Bronchial epithelial cell (primary cell): ENCODE data around the gene PLOD3. TPM values are rescaled to one million over a fixed set of nuclear protein-coding genes. Genes with fewer than 3 reads are reported as not detected.

Experiments
- DNase-seq: peaks from one replicate; pipeline ENCODE4 v3.0.0-alpha.2; 2010; ENCODE audit warnings: low read depth
- FAIRE-seq: peaks from 2 replicates; lab custom pipeline; 2011; peaks lifted over from hg19 to GRCh38; lab: Jason Lieb, UNC
- H3K27me3 ChIP-seq: 2 replicates; pipeline ENCODE4 v1.5.1; 2011; ENCODE audit warnings: low read length; ENCODE audit not compliant: control insufficient read depth, insufficient read depth
- H3K36me3 ChIP-seq: 2 replicates; pipeline ENCODE4 v1.5.1; 2011; ENCODE audit warnings: low read length; ENCODE audit not compliant: control insufficient read depth, insufficient read depth
- H3K4me3 ChIP-seq: 2 replicates; pipeline ENCODE4 v1.5.1; 2011; ENCODE audit warnings: mild to moderate bottlenecking, low read depth, low read length, control low read depth
- total RNA-seq: library from RNA; depleted of rRNA; stranded (reverse); fragments of >200 nt; gene quantifications from 2 replicates; pipeline ENCODE4 v1.2.1, GENCODE V29; 2014
- TF ChIP-seq, protein P1 (sequence below): IDR thresholded peaks from 2 replicates; pipeline ENCODE4 v1.5.1; 2011; ENCODE audit warnings: mild to moderate bottlenecking, moderate library complexity, low read length, control low read depth, inconsistent platforms; ENCODE audit not compliant: insufficient read depth, severe bottlenecking

PLOD3 gene
- total RNA-seq, 1 donor from 2014 or later: 27.9 TPM

DNA sequence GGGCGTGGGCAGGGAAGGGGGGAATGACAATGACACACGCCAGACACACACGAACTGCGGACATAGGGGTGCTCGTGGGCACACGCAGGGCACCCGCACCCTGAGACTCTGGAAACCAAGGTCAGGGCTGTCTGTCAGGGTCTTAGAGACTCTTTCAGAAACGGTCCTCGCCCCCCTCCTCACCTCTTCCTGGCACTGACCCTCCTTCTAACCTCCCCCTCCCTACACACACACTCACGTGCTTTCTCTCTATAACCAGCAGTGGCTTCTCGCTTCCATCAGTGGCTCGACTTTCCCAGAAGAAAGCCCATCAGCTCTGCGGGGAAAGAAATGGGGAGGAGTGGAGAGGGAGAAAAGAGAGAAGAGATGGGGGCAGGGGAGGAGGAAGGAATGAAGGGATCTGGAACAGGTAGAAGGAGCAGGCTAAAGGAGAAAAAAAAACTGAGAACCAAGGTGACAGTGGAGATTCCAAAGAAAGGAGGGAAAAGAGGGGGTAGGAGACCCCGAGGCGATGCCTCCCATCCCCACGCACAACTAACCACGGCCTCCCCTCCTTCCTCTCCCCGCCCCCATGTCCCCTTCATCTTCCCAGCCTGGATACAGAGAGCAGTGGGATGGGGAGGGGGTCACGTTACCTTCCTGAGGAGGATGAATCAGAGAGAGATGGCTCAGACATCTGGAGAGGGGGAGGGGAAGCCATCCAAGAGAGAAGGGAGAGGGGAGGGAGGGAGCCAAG is 50.3 kb downstream of the PLOD3 start:
- DNase-seq (no peak), FAIRE-seq (no peak)
- Histone ChIP-seq H3K27me3 (peaks cover 36% of the 10 kb centered on the region), H3K36me3 (no peaks in the 10 kb centered on the region), H3K4me3 (no peak overlapping the region)
- TF ChIP-seq, protein P1, sequence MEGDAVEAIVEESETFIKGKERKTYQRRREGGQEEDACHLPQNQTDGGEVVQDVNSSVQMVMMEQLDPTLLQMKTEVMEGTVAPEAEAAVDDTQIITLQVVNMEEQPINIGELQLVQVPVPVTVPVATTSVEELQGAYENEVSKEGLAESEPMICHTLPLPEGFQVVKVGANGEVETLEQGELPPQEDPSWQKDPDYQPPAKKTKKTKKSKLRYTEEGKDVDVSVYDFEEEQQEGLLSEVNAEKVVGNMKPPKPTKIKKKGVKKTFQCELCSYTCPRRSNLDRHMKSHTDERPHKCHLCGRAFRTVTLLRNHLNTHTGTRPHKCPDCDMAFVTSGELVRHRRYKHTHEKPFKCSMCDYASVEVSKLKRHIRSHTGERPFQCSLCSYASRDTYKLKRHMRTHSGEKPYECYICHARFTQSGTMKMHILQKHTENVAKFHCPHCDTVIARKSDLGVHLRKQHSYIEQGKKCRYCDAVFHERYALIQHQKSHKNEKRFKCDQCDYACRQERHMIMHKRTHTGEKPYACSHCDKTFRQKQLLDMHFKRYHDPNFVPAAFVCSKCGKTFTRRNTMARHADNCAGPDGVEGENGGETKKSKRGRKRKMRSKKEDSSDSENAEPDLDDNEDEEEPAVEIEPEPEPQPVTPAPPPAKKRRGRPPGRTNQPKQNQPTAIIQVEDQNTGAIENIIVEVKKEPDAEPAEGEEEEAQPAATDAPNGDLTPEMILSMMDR: no peak

DNA sequence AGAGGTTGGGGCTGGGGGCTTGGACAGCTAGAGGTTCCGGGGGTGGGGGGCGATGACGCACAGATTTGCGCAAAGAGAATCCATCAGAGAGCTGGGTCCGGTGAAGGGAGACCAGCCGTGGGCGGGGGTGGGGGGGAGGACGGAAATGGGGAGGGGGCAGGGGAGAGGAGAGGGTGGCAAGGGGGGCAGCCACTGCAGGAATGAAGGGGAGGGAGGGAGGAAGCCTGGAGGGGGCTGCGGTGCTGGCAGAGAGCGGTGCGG is 50.8 kb downstream of the PLOD3 start:
- no peak for FAIRE-seq
- TF ChIP-seq, protein P1: no peak
- peaks cover 31% of the 10 kb centered on the region for H3K27me3 ChIP-seq
- no peak overlapping the region for H3K4me3 ChIP-seq
- no peaks in the 10 kb centered on the region for H3K36me3 ChIP-seq
- no peak for DNase-seq

DNA sequence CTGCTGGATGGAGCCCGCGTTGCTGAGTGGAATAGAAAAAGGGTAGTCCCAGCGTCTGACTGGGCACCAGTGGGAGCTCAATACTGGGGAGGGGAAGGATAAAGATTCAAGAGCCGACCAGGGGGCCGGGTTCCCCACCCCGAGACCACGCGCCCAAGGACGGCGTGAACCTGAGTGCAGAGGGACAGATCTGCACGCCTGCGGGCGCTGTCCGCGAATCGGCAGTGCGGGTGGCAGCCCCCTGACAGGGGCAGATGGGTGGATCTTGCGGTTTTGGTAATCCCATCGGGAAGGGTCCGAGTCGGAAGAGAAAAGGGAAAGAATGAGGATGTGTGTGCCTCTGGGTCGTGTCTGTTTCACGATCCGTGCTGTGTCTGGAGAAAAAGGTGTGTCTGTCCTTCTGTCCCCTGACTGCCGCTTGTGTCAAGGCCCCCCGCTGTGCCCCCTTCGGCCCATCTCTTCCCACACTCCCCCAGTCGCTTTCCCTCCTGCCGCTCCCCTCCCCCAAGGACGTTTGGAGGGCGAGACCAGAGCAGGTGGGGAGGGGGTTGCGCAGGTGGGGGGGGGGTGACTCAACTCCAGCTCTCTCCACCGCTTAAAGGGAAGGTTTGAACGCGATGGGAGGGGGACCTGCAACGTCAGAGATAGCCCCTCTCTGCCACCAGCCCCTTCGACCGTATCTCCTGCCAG is 51.3 kb downstream of the PLOD3 start:
- H3K27me3 ChIP-seq: peaks cover 26% of the 10 kb centered on the region
- FAIRE-seq (no peak), DNase-seq (no peak)
- no peak overlapping the region for H3K4me3 ChIP-seq
- no peaks in the 10 kb centered on the region for H3K36me3 ChIP-seq
- TF ChIP-seq, protein P1: no peak

DNA sequence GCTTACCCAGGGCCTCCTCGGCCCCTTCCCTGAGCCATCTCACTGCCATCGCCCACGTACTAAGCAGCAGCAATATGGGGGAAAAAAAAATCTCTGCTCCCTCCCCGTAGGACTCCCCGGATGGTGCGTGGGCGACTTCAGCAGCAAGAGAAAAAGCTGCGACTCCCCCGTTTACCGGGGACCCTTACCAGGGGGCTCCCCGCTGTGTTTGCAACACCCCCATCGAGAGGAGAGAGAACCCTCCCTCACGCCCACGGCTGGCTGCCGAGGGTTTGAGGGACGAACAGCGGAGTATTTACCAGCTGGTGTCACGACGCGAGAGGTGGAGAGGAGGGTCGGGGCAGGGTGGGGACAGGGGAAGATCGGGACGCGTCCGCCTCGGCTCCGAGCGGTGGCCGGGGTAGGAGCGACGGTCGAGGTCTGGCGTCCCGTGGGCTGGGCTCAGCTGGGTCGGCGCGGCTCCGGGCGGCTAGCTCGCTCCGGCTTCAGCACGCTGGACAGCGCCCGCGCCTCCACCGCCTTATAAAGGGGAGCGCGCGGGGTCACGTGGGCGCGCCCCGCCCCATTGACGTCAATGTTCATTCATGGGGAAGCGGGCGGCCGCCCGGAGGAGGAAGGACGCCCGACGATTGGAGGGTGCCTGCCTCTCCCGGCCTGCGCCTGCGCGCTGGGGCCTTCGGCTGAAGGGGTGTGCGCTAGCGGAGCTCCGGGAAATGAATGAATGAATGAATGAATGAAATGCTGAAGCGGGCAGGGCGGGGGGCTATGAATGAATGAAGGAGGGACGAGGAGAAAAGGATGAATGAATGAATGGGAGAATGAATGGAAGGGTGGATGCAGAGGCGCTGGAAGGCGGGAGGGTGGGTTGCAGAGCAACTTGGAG is 52.1 kb downstream of the PLOD3 start, which contains the start of gene VGF:
Gene VGF (minus strand): TSS at position 495 of the 883 bp plus-strand sequence. CDS start 726 bp downstream, outside the sequence.
- TF ChIP-seq, protein P1: no peak
- H3K36me3 ChIP-seq: peaks cover 1% of the 10 kb centered on the region
- H3K27me3 ChIP-seq: peaks cover 20% of the 10 kb centered on the region
- FAIRE-seq (no peak), DNase-seq (peak; percentile 70)
- H3K4me3 ChIP-seq: no peak within 1 kb of the TSS

DNA sequence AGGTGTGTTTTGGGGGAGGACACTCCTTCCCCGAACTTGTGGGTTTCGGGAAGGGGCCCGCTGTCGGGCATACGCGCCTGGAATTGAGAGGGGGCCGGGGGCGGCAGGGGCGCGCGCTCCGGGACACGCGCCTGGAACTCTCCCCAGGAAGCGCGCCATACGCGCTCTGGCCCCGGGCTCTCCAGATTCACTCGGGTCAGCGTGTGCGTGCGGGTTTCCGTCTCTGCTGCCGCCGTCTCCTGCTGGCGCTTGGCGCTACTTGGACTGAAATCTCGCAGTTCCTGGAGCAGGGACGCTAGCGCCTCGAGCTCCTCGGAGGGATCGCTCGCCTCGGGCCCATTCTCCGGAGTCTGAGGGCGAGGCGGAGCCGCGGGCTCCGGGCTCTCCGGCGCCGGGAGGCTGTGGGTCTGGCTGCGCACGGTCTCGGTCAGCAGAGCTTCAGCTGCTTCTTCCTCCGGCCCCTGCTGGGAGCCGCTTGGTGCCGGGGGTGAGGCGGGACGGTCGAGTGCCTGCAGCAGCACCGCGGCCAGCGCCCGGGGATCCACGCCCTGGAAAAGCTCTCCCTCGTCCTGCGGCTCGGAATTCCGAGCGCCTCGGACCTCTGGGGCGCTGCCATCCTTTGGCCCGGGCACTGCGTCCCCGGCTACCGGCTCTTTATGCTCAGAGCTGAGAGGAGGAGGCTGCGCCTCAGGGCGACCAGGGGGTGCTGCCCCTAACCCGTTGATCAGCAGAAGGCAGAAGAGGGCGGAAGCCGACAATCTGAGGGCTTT is 53.1 kb downstream of the PLOD3 start:
- peak overlapping the region; percentile 32 for H3K4me3 ChIP-seq
- TF ChIP-seq, protein P1: no peak
- peaks cover 8% of the 10 kb centered on the region for H3K36me3 ChIP-seq
- FAIRE-seq (no peak), DNase-seq (no peak)
- H3K27me3 ChIP-seq: peaks cover 14% of the 10 kb centered on the region
